Transverse colon (tissue), 3 donors: ENCODE data around the gene ASCL1.

Experiments
- CTCF ChIP-seq, 5 experiments: fragments of 200-600 bp in 3 of 5; fragments of 450-650 bp in 2 of 5; sonication (generic) in 3 of 5; IDR thresholded peaks; 1 replicate in 2 of 5; 2 replicates in 3 of 5; pipeline ENCODE4 v1.5.1; 2016 to 2017; ENCODE audit warnings: antibody characterized with exemption in 5 of 5, inconsistent platforms in 3 of 5, mild to moderate bottlenecking in 2 of 5, moderate library complexity in 1 of 5
- EP300 ChIP-seq: sonication (generic); formaldehyde crosslinking; IDR thresholded peaks from one replicate; pipeline ENCODE4 v1.6.1; 2017; ENCODE audit warnings: antibody characterized with exemption, low read depth

DNA sequence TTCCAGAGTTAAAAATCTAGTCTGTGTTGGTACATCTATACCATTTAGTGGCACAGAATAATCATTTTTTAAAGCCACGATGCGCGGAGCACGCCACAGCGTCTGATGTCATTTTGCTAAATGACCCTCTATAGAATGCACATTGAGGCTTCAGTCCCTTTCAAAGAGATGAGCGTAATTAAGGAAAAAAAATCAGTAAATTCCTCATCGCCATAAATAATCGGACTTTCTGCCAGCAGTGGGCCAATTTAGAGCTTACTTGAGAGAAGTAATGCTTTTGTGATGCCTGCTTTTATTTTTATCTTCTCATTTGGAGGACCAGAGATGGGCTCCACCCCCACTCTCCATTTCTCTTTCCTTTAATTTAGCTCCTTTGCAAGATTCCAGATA lies 4.0 kb downstream of the ASCL1 start:
- TF ChIP-seq CTCF (IDR thresholded peaks at IDR 0.05) (no peak), EP300 (no peak)
